Fibroblast of upper back skin (primary cell): ENCODE measurements around the gene RNPEPL1.
A peak's percentile ranks its signal among the peaks of the same experiment; 100 is the strongest.

Source experiments
- DNase-seq: peaks from one replicate; pipeline ENCODE4 v3.0.0-alpha.2; 2013

Gene RNPEPL1

GRCh38 chr2:240578488-240578887 is 10.2 kb downstream of the RNPEPL1 start:
- no peak for DNase-seq

DNA sequence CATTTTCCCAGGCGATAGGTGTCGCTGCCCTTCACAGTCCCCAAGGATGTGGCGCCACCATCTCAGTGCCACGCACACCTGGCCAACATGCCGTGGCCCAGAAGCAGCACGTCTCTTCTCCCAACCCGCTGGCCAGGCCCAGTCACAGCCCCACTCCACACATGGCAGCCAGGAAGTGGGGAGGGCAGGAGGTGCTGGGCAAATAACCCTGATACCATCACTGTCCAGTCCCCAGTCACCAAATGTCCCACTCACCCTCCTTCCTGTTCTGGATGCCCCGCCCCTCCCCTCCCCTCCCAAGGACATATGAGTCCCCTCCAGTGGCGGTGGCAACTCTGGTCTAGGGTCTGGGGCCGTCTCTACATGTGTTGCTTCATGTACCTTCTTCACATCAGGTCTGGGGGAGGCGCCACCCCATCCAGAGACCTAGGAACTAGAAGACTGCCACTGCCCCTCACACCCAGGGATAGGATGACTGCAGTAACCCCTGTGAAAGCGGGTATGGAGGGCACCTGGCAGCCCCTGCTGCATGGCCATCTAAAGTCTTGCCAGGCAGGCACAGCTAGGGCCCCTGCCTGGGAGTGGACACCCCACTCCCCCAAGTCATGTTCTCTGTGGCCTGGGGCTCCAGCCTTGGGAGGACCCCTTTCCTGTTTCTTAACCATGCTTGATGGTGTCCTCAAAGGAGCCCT is 10.9 kb downstream of the RNPEPL1 start:
- DNase-seq, result no peak

- DNase-seq, result peak; percentile 43
Observed at GRCh38 chr2:240579771-240580614, 11.7 kb downstream of the RNPEPL1 start.

- no peak for DNase-seq
Observed at GRCh38 chr2:240581811-240582210, 13.5 kb downstream of the RNPEPL1 start.

GRCh38 chr2:240582781-240583180 is 14.5 kb downstream of the RNPEPL1 start:
- no peak for DNase-seq

- no peak for DNase-seq
Observed at GRCh38 chr2:240583774-240584173, 15.5 kb downstream of the RNPEPL1 start.

GRCh38 chr2:240584486-240585031 is 16.3 kb downstream of the RNPEPL1 start:
- DNase-seq, result peak; percentile 28

DNA sequence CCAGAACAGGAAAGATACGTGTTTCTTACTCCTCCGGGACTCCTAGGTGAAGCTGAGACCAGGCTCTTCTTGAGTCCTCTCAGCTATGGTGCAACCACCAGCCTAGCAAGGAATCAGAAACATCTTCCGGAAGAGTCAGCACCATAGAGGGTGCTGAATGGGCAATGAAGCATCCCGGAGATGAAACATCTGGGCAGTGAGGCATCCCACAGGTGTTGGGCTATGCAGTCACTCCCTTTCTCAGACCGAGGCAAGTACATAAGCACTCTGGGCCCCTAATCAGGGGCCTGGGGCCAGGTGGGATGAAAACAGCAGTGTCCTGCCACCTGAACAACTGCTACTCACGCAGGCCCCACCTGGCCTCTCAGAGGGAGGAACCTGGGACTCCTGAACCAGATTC is 16.8 kb downstream of the RNPEPL1 start:
- no peak for DNase-seq

GRCh38 chr2:240585681-240586197 is 17.5 kb downstream of the RNPEPL1 start:
- no peak for DNase-seq

- peak; percentile 93 for DNase-seq
Observed at GRCh38 chr2:240586198-240586918, 18.1 kb downstream of the RNPEPL1 start, which contains the start of gene CAPN10. TSS of gene CAPN10 (plus strand) at chr2:240586734. CDS start at chr2:240586912, 178 bp downstream.

DNA sequence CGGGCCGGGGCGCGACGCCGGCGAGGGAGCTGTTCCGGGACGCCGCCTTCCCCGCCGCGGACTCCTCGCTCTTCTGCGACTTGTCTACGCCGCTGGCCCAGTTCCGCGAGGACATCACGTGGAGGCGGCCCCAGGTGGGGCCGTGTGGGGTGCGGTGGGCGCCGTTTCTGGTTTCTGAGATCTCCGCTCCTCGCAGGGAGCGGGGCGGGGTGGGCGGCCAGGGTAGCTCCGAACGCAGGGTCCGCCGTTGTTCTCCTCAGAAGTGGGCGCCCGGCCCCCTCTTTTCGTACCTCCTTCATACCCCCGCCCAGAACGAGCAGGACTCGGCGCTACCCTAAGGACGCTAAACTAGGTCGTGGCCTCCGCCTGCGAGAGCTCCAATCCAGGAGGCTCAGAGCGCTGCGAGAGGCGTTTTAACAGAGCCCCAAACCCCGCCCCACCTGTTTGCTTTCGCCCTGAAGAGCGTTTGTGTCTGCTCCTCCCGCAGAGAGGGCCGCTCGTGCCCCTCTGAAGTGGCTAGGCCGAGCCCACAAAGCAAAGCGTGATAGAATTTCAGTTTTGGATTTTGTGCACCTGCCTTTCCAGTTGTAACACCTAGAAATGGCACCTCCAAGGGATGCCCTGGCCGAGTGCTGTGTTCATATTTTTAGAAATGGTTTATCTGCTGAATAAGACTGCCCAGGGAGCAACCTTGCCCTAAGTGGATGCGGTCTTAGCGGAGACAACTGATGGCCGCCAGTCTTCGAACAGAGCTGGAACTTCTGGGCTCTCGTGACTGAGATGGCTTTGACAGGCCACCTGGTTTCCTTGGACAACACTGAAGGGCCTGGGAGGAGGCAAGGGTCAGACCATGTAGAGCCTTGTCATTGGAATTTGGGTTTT is 18.9 kb downstream of the RNPEPL1 start:
- no peak for DNase-seq

DNA sequence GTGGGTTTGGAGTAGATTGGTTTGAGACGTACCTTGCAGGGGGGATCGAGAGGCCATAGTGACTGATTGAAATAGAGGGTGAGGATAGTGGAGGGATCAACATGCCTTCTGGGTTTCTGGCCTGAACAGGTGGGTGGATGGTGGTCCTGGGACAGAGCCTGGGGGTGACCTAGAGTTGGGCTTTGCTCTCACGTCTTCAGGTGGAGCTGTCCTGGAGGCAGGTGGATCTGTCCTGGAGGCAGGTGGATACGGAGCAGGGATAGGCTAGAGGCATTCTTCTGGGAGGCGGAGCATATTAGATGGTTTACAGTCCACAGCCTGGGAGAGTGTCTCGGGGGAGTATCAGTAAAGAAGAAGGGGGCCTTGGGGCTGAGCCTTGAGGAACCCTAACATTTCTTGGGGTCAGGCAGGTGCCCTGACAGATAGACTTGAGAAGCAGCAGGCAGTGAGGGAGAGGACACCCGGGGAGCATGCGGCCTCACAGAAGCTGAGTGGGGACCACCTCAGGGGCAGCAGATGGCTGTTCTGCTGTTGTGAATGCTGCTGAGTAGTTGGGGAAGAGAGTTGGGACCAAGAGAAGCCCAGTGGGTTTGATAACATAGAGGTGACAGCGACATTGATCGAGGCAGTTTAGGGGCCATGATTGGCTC is 19.8 kb downstream of the RNPEPL1 start:
- no peak for DNase-seq

DNA sequence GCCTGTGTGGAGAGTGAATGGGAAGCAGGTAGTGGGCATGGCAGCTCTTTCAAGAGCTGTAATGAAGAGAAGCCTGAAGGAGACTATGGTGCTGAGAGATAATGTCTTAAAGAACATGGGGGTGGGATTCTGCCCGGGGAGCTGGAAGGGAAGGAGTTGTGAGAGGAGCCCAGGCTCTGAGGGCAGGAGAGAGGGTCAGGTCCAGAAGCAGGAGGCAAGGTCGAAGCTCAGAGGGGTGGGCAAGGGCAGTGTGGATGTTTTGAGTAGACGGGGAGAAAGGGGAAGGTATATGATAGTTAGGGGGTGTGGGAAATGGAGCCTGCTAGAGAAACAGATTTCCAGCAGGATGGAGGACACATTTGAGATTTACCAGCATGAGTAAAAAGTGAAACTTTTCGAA is 20.4 kb downstream of the RNPEPL1 start:
- no peak for DNase-seq

DNA sequence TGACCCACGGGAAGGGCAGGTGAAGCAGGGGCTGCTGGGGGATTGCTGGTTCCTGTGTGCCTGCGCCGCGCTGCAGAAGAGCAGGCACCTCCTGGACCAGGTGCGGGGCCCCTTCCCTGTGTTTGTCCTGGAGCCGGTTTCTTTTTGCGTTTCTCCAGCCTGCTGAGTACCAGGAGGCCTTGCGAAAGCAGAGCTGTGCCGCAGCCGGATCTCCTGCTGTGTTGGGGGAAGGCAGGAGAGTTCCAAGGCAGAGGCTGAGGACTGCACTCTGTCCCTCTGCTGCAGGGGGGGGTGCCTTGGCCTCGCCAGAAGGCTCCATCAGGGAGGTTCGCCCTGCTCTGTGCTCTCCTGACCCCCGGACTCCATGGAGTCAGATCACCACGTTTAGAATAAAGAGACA is 21.1 kb downstream of the RNPEPL1 start:
- DNase-seq, result no peak

DNA sequence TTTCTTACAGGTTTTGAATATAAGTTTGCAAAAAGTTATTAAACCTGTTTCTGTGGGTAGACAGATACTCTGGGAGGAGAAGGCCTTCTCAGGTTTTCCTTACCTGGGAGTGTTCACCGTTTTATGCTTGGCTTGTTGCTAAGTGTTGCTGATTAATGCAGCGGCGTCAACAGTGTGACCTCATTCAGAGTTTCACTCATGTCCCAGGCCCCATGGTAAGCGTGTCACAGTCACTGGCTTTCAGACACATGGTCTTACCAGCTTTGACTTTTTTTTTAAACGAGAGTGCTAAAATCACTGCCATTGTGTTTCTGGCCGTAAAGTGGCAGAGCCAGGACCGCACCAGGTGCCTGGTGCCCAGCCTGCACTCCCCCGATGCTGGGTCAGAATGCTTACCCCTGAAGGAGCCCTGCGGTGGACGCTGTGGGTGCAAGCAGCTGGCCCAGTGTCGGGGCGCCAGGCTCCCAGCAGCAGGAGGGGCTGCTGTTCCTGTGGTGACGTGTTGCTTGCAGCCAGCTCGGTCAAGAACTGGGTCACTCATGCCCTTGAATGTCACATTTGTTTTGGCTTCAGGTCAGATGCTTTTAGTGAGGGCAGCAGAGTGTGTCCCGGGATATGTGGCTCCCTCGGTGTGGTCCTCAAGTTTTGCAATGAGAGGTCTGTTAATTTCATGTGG is 21.7 kb downstream of the RNPEPL1 start:
- DNase-seq, result no peak

GRCh38 chr2:240590681-240591111 is 22.4 kb downstream of the RNPEPL1 start:
- no peak for DNase-seq

DNA sequence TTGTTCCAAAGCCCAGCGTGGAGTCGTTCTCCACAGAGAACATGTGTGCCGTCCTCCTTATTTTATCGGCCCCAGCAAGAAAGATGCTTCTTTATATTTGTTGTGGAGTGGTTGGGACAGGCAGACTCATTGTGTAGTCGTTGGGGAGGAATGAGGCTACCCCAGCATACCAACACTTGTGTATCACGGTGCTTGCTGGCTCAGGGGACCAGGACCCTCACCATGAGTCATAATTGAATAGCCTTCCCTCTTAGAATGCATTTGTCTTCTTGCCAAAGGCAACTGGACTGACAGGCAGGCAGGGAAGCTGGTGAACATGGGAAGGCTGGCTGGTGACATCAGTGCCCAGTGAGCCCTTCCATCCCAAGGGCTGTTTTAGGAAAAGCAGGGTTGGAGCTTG is 22.9 kb downstream of the RNPEPL1 start:
- peak; percentile 43 for DNase-seq

DNA sequence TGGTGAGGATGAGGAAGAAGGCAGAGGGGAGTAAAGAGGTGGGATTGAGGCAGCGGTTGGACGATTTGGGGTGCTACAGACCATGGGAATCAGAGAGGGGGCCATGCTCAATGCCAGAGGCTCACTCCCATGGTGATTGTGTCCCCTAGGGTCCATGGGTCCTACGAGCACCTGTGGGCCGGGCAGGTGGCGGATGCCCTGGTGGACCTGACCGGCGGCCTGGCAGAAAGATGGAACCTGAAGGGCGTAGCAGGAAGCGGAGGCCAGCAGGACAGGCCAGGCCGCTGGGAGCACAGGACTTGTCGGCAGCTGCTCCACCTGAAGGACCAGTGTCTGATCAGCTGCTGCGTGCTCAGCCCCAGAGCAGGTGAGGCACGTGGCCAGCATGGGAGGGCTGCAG is 23.5 kb downstream of the RNPEPL1 start:
- no peak for DNase-seq

GRCh38 chr2:240593026-240593702 is 24.9 kb downstream of the RNPEPL1 start:
- no peak for DNase-seq
